Measurements from ENCODE around the gene CDH4. TPM values are rescaled to one million over a fixed set of nuclear protein-coding genes. Genes with fewer than 3 reads are reported as not detected.

The CDH4 gene
- total and polyA plus RNA-seq, 7 donors: under 0.01 to 0.06 TPM; not detected in 5

GRCh38 chr20:61234224-61234890 is 17.7 kb upstream of the CDH4 start:
- WGBS, 2 donors: 67 to 77% methylated on average over 11 of the region's 11 CpGs
- H3K27me3 ChIP-seq: peaks cover 0 to 29% (median 12%) of the 10 kb centered on the region in 3 donors
- no peak overlapping the region for H3K4me3 ChIP-seq
- no peak for DNase-seq
- no peaks in the 10 kb centered on the region for H3K4me1 ChIP-seq
- H3K27ac ChIP-seq: no peak overlapping the region
- TF ChIP-seq CTCF (IDR thresholded peaks at IDR 0.05): no peak
- TF ChIP-seq EP300 (IDR thresholded peaks at IDR 0.05): no peak
- no peak for TF ChIP-seq POLR2A (IDR thresholded peaks at IDR 0.05)
- no peak for TF ChIP-seq POLR2AphosphoS5 (IDR thresholded peaks at IDR 0.05)
- intact Hi-C loops (cut with DNase I): no loop called here
- H3K36me3 ChIP-seq: no peaks in the 10 kb centered on the region
- no peaks in the 10 kb centered on the region for H3K9me3 ChIP-seq

GRCh38 chr20:61236713-61237112 is 15.3 kb upstream of the CDH4 start:
- no peak overlapping the region for H3K4me3 ChIP-seq
- H3K4me1 ChIP-seq: no peaks in the 10 kb centered on the region
- H3K27me3 ChIP-seq: peaks cover 0 to 30% (median 0%) of the 10 kb centered on the region in 3 donors
- DNase-seq: no peak
- intact Hi-C loops (cut with DNase I): no loop called here
- H3K36me3 ChIP-seq: no peaks in the 10 kb centered on the region
- 54 to 61% methylated on average over 4 of the region's 4 CpGs for WGBS, 2 donors
- TF ChIP-seq POLR2AphosphoS5 (IDR thresholded peaks at IDR 0.05): no peak
- no peak for TF ChIP-seq EP300 (IDR thresholded peaks at IDR 0.05)
- no peak for TF ChIP-seq POLR2A (IDR thresholded peaks at IDR 0.05)
- TF ChIP-seq CTCF (IDR thresholded peaks at IDR 0.05): no peak
- H3K9me3 ChIP-seq: peaks cover 0 to 9% (median 3%) of the 10 kb centered on the region in 4 donors
- no peak overlapping the region for H3K27ac ChIP-seq

GRCh38 chr20:61238813-61239212 is 13.2 kb upstream of the CDH4 start:
- peaks cover 0 to 38% (median 0%) of the 10 kb centered on the region in 3 donors for H3K27me3 ChIP-seq
- H3K36me3 ChIP-seq: no peaks in the 10 kb centered on the region
- peaks cover 0 to 9% (median 3%) of the 10 kb centered on the region in 4 donors for H3K9me3 ChIP-seq
- TF ChIP-seq POLR2A (IDR thresholded peaks at IDR 0.05) (no peak), EP300 (IDR thresholded peaks at IDR 0.05) (no peak), POLR2AphosphoS5 (IDR thresholded peaks at IDR 0.05) (no peak), CTCF (IDR thresholded peaks at IDR 0.05) (no peak)
- no peak overlapping the region for H3K27ac ChIP-seq
- 58 to 60% methylated on average over 4 of the region's 4 CpGs for WGBS, 2 donors
- DNase-seq: no peak
- H3K4me1 ChIP-seq: no peaks in the 10 kb centered on the region
- no peak overlapping the region for H3K4me3 ChIP-seq
- intact Hi-C loops (cut with DNase I): no loop called here

DNA sequence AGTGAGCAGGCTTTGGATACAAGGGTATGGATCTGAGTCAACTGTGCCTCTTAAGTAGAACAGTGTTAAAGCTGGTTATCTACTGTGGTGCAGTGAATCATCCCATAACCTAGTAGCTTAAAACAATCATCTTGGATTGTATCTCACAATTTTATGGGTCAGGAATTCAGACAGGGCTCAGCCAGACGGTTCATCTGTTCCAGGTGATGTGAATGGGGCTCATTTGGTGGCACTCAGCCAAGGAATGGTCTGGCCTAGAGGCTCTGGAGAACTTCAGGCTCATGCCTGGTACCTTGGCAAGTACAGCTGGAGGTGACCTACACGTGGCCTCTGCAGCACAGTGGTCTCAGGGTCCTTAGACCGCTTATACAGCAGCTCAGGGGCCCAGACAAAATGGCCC is 11.2 kb upstream of the CDH4 start:
- intact Hi-C loops (cut with DNase I): no loop called here
- Histone ChIP-seq H3K36me3 (no peaks in the 10 kb centered on the region), H3K27me3 (peaks cover 0 to 34% (median 0%) of the 10 kb centered on the region in 3 donors), H3K4me1 (no peaks in the 10 kb centered on the region), H3K4me3 (no peak overlapping the region), H3K9me3 (peaks cover 0 to 9% (median 3%) of the 10 kb centered on the region in 4 donors), H3K27ac (no peak overlapping the region)
- no peak for DNase-seq
- TF ChIP-seq POLR2AphosphoS5 (IDR thresholded peaks at IDR 0.05) (no peak), POLR2A (IDR thresholded peaks at IDR 0.05) (no peak), EP300 (IDR thresholded peaks at IDR 0.05) (no peak), CTCF (IDR thresholded peaks at IDR 0.05) (no peak)
- 59 to 73% methylated on average over 3 of the region's 3 CpGs for WGBS, 2 donors

Data from sigmoid colon (tissue), 7 donors.